Loucy (cell line): ENCODE measurements around the gene EFL1.
"Not testable (repeated sequence)": the region's sequence is repeated elsewhere in the genome, so short reads cannot be mapped to it uniquely, and the experiment has no call there.

Experiments used
- EZH2phosphoT487 ChIP-seq: fragments of 200-600 bp; IDR thresholded peaks from 2 replicates; pipeline ENCODE4 v1.6.1; 2018; ENCODE audit warnings: antibody characterized with exemption, mild to moderate bottlenecking, moderate library complexity, borderline replicate concordance
- TF ChIP-seq, protein P1 (sequence below): fragments of 200-600 bp; sonication (generic); conservative IDR thresholded peaks from 2 replicates; pipeline ENCODE4 v1.5.1; 2014; ENCODE audit warnings: mild to moderate bottlenecking, antibody characterized with exemption, low read length

DNA sequence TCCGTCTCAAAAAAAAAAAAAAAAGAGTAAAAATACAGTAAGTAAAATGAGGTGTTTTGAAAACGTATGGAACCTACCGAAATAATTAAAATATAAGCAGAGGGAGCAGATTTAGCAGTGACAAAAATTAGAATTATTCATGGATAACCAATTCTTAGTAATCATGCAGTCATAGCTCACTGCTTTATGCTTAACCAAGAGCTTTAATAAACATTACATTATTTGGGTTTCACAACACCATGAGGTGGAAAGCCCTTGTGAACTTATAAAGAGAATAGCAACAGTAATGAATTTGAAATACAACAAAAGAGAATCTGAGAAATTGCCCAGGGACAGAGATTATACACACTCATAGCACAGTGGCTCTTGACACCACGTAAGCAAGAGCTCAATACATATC, 70.1 kb downstream of the EFL1 start:
- TF ChIP-seq, protein P1, sequence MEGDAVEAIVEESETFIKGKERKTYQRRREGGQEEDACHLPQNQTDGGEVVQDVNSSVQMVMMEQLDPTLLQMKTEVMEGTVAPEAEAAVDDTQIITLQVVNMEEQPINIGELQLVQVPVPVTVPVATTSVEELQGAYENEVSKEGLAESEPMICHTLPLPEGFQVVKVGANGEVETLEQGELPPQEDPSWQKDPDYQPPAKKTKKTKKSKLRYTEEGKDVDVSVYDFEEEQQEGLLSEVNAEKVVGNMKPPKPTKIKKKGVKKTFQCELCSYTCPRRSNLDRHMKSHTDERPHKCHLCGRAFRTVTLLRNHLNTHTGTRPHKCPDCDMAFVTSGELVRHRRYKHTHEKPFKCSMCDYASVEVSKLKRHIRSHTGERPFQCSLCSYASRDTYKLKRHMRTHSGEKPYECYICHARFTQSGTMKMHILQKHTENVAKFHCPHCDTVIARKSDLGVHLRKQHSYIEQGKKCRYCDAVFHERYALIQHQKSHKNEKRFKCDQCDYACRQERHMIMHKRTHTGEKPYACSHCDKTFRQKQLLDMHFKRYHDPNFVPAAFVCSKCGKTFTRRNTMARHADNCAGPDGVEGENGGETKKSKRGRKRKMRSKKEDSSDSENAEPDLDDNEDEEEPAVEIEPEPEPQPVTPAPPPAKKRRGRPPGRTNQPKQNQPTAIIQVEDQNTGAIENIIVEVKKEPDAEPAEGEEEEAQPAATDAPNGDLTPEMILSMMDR, result not testable (repeated sequence)
- TF ChIP-seq EZH2phosphoT487, result not testable (repeated sequence)
